ENCODE measurements around the gene ISL1. TPM values are rescaled to one million over a fixed set of nuclear protein-coding genes. Genes with fewer than 3 reads are reported as not detected.

Gene ISL1
- total RNA-seq, 1 donor from 2014 or later = not detected

- Mint-ChIP-seq H3K9me3 (no peaks in the 10 kb centered on the region), H3K36me3 (ENCODE audit: low read depth) (no peaks in the 10 kb centered on the region), H3K27me3 (ENCODE audit: low read depth) (peaks cover 88% of the 10 kb centered on the region), H3K4me3 (ENCODE audit: low read depth) (no peak overlapping the region), H3K4me1 (ENCODE audit: low read depth) (peaks cover 7% of the 10 kb centered on the region), H3K27ac (no peak overlapping the region)
- intact Hi-C loops (cut with micrococcal nuclease) = no loop called here
- no peak for DNase-seq (ENCODE audit: low spot score)
Measured at GRCh38 chr5:51379331-51379700, 3.9 kb upstream of the ISL1 start.

- intact Hi-C loops (cut with micrococcal nuclease) = loop anchor here (2.0 kb wide), 2 partner anchors 418 to 1276 kb away; no protein-coding TSS in a partner anchor
- no peak for DNase-seq (ENCODE audit: low spot score)
- Mint-ChIP-seq H3K36me3 (ENCODE audit: low read depth) (no peaks in the 10 kb centered on the region), H3K27me3 (ENCODE audit: low read depth) (peaks cover 92% of the 10 kb centered on the region), H3K9me3 (no peaks in the 10 kb centered on the region), H3K4me3 (ENCODE audit: low read depth) (no peak overlapping the region), H3K4me1 (ENCODE audit: low read depth) (peaks cover 7% of the 10 kb centered on the region), H3K27ac (no peak overlapping the region)
Measured at GRCh38 chr5:51380603-51381207, 2.5 kb upstream of the ISL1 start.

DNA sequence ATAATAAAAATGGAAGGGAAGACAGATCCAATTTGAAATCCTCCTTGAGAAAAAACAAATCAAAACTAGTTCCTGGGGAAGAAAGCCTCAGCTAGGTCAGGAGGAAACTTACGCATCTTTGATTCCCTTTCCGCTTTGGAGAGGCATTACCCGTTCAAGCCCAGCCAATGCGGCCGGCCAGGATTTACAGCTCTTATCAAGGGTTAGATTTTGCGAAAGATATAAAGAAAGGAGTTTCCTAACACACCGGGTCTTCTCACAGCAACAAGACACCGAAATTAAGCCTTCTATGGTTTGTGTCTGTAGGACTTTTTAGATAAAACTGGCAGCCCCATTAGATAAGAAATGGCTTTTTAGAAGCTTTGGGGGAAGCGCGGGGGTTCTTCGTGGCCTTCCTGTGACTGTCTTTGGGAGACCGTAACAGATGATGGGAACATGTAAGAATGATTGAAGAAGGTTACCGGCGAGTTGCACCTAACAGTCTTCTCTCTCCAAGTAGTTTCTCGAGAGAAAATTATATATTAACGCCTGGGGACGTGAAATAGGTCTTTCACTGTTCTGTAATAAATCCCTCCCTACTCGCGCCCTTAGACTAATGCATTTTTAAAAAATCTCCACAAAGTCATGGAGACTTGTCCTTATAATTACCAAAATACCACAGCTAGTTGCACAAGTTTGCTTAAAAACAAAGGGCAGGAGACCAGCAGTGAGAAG is 1.3 kb upstream of the ISL1 start:
- no peak for DNase-seq (ENCODE audit: low spot score)
- Mint-ChIP-seq H3K27me3 (ENCODE audit: low read depth) (peaks cover 98% of the 10 kb centered on the region), H3K27ac (no peak overlapping the region), H3K4me3 (ENCODE audit: low read depth) (no peak overlapping the region), H3K9me3 (no peaks in the 10 kb centered on the region), H3K36me3 (ENCODE audit: low read depth) (no peaks in the 10 kb centered on the region), H3K4me1 (ENCODE audit: low read depth) (peaks cover 7% of the 10 kb centered on the region)
- intact Hi-C loops (cut with micrococcal nuclease) = loop anchor here (2.0 kb wide), 3 partner anchors 17 to 1275 kb away; no protein-coding TSS in a partner anchor

DNA sequence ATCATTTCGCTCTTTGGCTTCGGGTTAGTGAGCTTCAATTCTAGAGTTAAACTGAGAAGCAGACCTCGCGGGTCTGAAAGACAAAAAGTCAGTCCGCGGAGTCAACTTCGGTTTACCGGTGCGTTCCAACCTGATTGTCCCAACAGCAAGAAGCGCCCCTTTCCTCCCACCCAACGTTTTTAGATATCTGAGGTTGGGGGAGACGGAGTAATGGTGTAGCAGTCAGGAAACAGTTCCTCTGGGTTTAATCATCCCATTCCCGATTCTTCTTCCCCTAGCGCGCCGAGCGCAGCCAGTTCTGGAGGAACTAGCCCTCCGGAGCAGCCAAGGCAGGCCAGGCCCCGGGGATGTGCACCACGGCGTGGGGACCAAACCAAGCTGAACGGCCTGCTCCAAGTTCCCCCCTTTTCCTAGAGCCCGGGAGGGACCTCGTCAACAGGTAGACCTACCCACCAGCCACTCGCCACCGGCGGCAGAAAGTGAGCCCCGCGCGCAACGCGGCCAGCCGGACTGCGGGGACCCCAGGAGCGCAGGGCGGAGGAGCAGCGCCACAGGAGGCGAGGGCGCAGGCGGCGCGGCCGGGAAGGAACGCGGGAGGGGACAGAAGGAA is 622 bp upstream of the ISL1 start:
- no peak for DNase-seq (ENCODE audit: low spot score)
- intact Hi-C loops (cut with micrococcal nuclease) = loop anchor here (2.0 kb wide), 1 partner anchor 16 kb away; no protein-coding TSS in a partner anchor
- Mint-ChIP-seq H3K4me1 (ENCODE audit: low read depth) (peaks cover 7% of the 10 kb centered on the region), H3K4me3 (ENCODE audit: low read depth) (no peak overlapping the region), H3K36me3 (ENCODE audit: low read depth) (no peaks in the 10 kb centered on the region), H3K9me3 (no peaks in the 10 kb centered on the region), H3K27me3 (ENCODE audit: low read depth) (peaks cover 97% of the 10 kb centered on the region), H3K27ac (no peak overlapping the region)

- intact Hi-C loops (cut with micrococcal nuclease) = no loop called here
Measured at GRCh38 chr5:51384281-51384840, 1.1 kb downstream of the ISL1 start.

GRCh38 chr5:51385216-51385615 is 2.0 kb downstream of the ISL1 start:
- no peak for DNase-seq (ENCODE audit: low spot score)
- H3K9me3 Mint-ChIP-seq = no peaks in the 10 kb centered on the region
- H3K4me3 Mint-ChIP-seq (ENCODE audit: low read depth) = no peak overlapping the region
- intact Hi-C loops (cut with micrococcal nuclease) = no loop called here
- peaks cover 3% of the 10 kb centered on the region for H3K4me1 Mint-ChIP-seq (ENCODE audit: low read depth)
- no peak overlapping the region for H3K27ac Mint-ChIP-seq
- H3K27me3 Mint-ChIP-seq (ENCODE audit: low read depth) = peaks cover 90% of the 10 kb centered on the region
- no peaks in the 10 kb centered on the region for H3K36me3 Mint-ChIP-seq (ENCODE audit: low read depth)

More at GRCh38 chr5:51384281-51384840, 1.1 kb downstream of the ISL1 start:
- Mint-ChIP-seq H3K36me3 (ENCODE audit: low read depth) (no peaks in the 10 kb centered on the region), H3K4me3 (ENCODE audit: low read depth) (no peak overlapping the region), H3K27me3 (ENCODE audit: low read depth) (peaks cover 94% of the 10 kb centered on the region), H3K27ac (no peak overlapping the region), H3K4me1 (ENCODE audit: low read depth) (peaks cover 3% of the 10 kb centered on the region), H3K9me3 (no peaks in the 10 kb centered on the region)
- DNase-seq (ENCODE audit: low spot score) = no peak

- Mint-ChIP-seq H3K27me3 (ENCODE audit: low read depth) (peaks cover 81% of the 10 kb centered on the region), H3K9me3 (no peaks in the 10 kb centered on the region), H3K4me1 (ENCODE audit: low read depth) (no peaks in the 10 kb centered on the region), H3K36me3 (ENCODE audit: low read depth) (no peaks in the 10 kb centered on the region), H3K27ac (no peak overlapping the region), H3K4me3 (ENCODE audit: low read depth) (no peak overlapping the region)
- DNase-seq (ENCODE audit: low spot score) = no peak
- intact Hi-C loops (cut with micrococcal nuclease) = no loop called here
Measured at GRCh38 chr5:51386916-51387883, 4.0 kb downstream of the ISL1 start.

DNA sequence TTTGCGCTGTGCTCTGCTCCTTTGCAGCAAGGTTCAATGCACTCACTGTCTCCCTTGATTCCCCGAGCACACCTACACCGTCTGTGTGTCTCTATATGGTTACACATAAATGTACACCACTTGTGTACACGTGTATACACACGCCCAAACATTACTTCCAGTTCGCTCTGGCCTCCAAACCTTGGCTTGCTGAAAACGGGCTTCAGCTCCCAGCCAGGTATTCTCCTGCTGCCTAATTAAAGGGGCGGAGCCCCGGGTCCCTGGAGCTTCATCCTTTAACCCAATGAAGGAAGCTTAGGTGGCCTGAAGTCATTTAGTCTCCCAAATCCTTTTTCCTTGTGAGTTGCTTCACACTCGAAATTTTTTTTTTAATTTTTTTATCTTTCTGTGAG is 4.6 kb downstream of the ISL1 start:
- H3K4me3 Mint-ChIP-seq (ENCODE audit: low read depth) = no peak overlapping the region
- H3K27ac Mint-ChIP-seq = no peak overlapping the region
- intact Hi-C loops (cut with micrococcal nuclease) = no loop called here

GRCh38 chr5:51388488-51389287 is 5.4 kb downstream of the ISL1 start:
- Mint-ChIP-seq H3K27me3 (ENCODE audit: low read depth) (peaks cover 73% of the 10 kb centered on the region), H3K27ac (no peak overlapping the region), H3K9me3 (no peaks in the 10 kb centered on the region), H3K4me1 (ENCODE audit: low read depth) (no peaks in the 10 kb centered on the region), H3K36me3 (ENCODE audit: low read depth) (no peaks in the 10 kb centered on the region), H3K4me3 (ENCODE audit: low read depth) (no peak overlapping the region)
- intact Hi-C loops (cut with micrococcal nuclease) = no loop called here
- no peak for DNase-seq (ENCODE audit: low spot score)

More for the DNA sequence above, 4.6 kb downstream of the ISL1 start:
- Mint-ChIP-seq H3K27me3 (ENCODE audit: low read depth) (peaks cover 78% of the 10 kb centered on the region), H3K9me3 (no peaks in the 10 kb centered on the region), H3K36me3 (ENCODE audit: low read depth) (no peaks in the 10 kb centered on the region), H3K4me1 (ENCODE audit: low read depth) (no peaks in the 10 kb centered on the region)
- no peak for DNase-seq (ENCODE audit: low spot score)

DNA sequence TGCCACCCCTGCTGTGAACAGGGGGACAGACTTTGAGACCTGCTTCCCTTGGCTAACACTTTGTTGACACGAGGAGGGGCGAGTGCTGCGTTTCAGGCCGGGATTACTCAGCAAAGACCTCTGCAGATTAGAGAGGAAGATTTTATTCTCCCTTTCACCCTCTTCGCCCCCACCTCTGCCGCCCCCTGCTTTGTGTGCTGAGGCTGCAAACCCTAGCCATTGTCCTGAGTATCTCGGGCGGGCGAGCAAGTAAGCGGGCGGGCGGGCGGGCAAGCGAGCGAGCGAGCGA is 6.0 kb downstream of the ISL1 start:
- H3K27ac Mint-ChIP-seq = no peak overlapping the region
- intact Hi-C loops (cut with micrococcal nuclease) = no loop called here

DNA sequence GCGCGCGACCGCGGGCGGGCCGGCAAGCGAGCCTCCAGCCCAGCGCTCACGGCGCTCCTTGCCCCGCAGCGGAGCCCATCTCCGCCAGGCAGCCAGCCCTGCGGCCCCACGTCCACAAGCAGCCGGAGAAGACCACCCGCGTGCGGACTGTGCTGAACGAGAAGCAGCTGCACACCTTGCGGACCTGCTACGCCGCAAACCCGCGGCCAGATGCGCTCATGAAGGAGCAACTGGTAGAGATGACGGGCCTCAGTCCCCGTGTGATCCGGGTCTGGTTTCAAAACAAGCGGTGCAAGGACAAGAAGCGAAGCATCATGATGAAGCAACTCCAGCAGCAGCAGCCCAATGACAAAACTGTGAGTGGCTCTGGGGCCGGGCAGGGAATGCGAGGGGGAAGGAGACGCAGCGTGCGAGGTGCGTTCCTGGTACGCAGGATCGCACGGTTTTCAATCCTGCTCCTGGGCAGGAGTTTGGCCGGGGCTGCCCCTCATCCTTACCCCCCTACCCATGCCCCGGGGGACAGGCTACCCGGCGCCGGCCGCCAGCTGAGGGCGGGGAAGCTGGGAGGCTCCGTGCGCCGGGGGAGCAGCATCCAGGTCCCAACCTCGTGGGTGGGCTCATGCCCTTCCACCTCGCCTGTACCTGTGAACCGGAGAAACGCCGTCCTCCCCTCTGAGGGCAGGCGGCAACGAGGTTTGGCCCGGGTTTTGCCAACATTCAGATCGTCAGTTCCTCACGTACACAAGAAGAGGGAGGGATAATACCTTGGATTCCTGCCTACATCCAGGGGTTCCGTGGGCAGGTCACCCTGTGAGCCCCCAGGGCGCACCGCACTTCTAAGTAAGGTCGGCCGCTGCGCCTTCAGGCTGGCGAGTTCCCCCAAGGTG is 6.6 kb downstream of the ISL1 start:
- no peaks in the 10 kb centered on the region for H3K4me1 Mint-ChIP-seq (ENCODE audit: low read depth)
- no peak for DNase-seq (ENCODE audit: low spot score)
- no peak overlapping the region for H3K27ac Mint-ChIP-seq
- no peaks in the 10 kb centered on the region for H3K9me3 Mint-ChIP-seq
- H3K4me3 Mint-ChIP-seq (ENCODE audit: low read depth) = no peak overlapping the region
- intact Hi-C loops (cut with micrococcal nuclease) = no loop called here
- peaks cover 66% of the 10 kb centered on the region for H3K27me3 Mint-ChIP-seq (ENCODE audit: low read depth)
- no peaks in the 10 kb centered on the region for H3K36me3 Mint-ChIP-seq (ENCODE audit: low read depth)

More for the DNA sequence above, 6.0 kb downstream of the ISL1 start:
- DNase-seq (ENCODE audit: low spot score) = no peak
- no peaks in the 10 kb centered on the region for H3K4me1 Mint-ChIP-seq (ENCODE audit: low read depth)
- H3K27me3 Mint-ChIP-seq (ENCODE audit: low read depth) = peaks cover 69% of the 10 kb centered on the region
- no peaks in the 10 kb centered on the region for H3K9me3 Mint-ChIP-seq
- no peak overlapping the region for H3K4me3 Mint-ChIP-seq (ENCODE audit: low read depth)
- no peaks in the 10 kb centered on the region for H3K36me3 Mint-ChIP-seq (ENCODE audit: low read depth)
